Endothelial cell of umbilical vein (primary cell): ENCODE measurements around the gene RMC1.

Source experiments
- EZH2 ChIP-seq: IDR thresholded peaks from 2 replicates; pipeline ENCODE4 v1.6.1; 2012; ENCODE audit warnings: borderline replicate concordance, low read depth, mild to moderate bottlenecking, moderate library complexity, low read length, inconsistent platforms; ENCODE audit not compliant: severe bottlenecking
- FOS ChIP-seq: IDR thresholded peaks from 2 replicates; pipeline ENCODE4 v1.6.1; 2011; ENCODE audit warnings: mild to moderate bottlenecking, low read length, moderate library complexity, borderline replicate concordance; ENCODE audit not compliant: insufficient read depth
- JUN ChIP-seq: IDR thresholded peaks from 2 replicates; pipeline ENCODE4 v1.6.1; 2011; ENCODE audit warnings: borderline replicate concordance, low read depth; ENCODE audit not compliant: insufficient read length, insufficient read depth
- MYC ChIP-seq: IDR thresholded peaks from one replicate; pipeline ENCODE4 v1.6.1; 2011; ENCODE audit warnings: mild to moderate bottlenecking, low read depth, low read length
- POLR2A ChIP-seq: IDR thresholded peaks from 2 replicates; pipeline ENCODE4 v1.6.1; 2012; ENCODE audit warnings: low read depth, mild to moderate bottlenecking, control low read depth, low read length
- POLR2AphosphoS5 ChIP-seq: IDR thresholded peaks from 2 replicates; pipeline ENCODE4 v1.6.1; 2012; ENCODE audit warnings: low read depth, mild to moderate bottlenecking, control low read depth, low read length, moderate library complexity; ENCODE audit not compliant: insufficient read depth
- TF ChIP-seq, protein P1 (sequence below), 2 donors: IDR thresholded peaks; 1 replicate in 1 of 2; 2 replicates in 1 of 2; pipeline ENCODE4 v1.5.1; 2011; ENCODE audit warnings: low read length in 2 of 2, mild to moderate bottlenecking in 2 of 2, moderate library complexity in 2 of 2, control low read depth in 1 of 2, inconsistent platforms in 1 of 2, low read depth in 1 of 2; ENCODE audit not compliant: insufficient read depth in 1 of 2; ENCODE audit errors: extremely low read depth in 1 of 2
- TF ChIP-seq, protein P2 (sequence below): IDR thresholded peaks from 2 replicates; pipeline ENCODE4 v1.6.1; 2011; ENCODE audit not compliant: insufficient read depth, insufficient read length

DNA sequence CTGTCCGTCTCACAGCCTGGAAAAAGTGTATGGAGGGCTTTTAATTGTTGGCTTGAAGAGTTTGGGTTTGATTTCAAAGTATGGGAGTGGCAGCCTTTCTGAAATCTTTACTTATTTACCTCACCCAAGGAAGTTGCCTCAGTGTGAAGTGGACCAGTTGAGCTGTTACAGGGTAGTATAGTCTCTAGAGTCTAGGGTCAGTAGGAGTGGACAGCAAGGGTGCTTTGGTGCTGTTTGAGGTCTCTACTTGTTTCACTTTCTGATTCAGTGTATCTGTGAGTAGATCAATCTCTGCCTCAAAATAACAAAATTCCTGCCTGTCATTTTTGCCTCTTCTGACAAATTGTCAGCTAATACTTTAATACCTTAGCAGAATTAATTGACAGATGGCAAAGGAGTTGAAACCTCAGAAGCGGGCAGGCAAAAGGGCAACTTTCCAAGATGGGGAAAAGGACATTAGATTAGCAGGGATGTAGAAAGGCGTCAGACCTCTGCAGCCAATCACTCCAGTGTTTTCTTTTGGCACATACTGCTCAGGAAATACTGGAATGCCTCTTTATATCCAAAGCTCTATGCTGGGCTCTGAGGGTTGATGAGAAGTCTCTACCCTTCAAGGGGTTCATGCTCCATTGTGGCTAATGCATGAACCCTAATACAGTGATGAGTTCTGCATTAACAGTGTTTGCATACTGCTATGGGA lies 44.3 kb upstream of the RMC1 start:
- TF ChIP-seq, protein P1, sequence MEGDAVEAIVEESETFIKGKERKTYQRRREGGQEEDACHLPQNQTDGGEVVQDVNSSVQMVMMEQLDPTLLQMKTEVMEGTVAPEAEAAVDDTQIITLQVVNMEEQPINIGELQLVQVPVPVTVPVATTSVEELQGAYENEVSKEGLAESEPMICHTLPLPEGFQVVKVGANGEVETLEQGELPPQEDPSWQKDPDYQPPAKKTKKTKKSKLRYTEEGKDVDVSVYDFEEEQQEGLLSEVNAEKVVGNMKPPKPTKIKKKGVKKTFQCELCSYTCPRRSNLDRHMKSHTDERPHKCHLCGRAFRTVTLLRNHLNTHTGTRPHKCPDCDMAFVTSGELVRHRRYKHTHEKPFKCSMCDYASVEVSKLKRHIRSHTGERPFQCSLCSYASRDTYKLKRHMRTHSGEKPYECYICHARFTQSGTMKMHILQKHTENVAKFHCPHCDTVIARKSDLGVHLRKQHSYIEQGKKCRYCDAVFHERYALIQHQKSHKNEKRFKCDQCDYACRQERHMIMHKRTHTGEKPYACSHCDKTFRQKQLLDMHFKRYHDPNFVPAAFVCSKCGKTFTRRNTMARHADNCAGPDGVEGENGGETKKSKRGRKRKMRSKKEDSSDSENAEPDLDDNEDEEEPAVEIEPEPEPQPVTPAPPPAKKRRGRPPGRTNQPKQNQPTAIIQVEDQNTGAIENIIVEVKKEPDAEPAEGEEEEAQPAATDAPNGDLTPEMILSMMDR (IDR thresholded peaks at IDR 0.05; ENCODE audit: extremely low read depth in 1 of 2, insufficient read depth in 1 of 2, low read depth in 1 of 2, low read length in 2 of 2) = no peak
- no peak for TF ChIP-seq POLR2AphosphoS5
- no peak for TF ChIP-seq POLR2A
- no peak for TF ChIP-seq EZH2
- TF ChIP-seq JUN = no peak
- TF ChIP-seq, protein P2, sequence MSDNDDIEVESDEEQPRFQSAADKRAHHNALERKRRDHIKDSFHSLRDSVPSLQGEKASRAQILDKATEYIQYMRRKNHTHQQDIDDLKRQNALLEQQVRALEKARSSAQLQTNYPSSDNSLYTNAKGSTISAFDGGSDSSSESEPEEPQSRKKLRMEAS = no peak
- no peak for TF ChIP-seq FOS
- no peak for TF ChIP-seq MYC
